Progenitor cell of endocrine pancreas (in vitro differentiated cells): Measurements from ENCODE around the gene CDH20. TPM values are rescaled to one million over a fixed set of nuclear protein-coding genes. Genes with fewer than 3 reads are reported as not detected.

Source experiments
- DNase-seq: peaks from one replicate; pipeline ENCODE4 v3.0.0; 2021; ENCODE audit warnings: low spot score; ENCODE audit not compliant: unreplicated experiment
- H3K27ac Mint-ChIP-seq: 2 replicates; pipeline ENCODE4 v1.8.0; 2021; ENCODE audit warnings: mild to moderate bottlenecking, moderate library complexity, mixed read lengths
- H3K27me3 Mint-ChIP-seq: 2 replicates; pipeline ENCODE4 v1.8.0; 2021; ENCODE audit warnings: mixed read lengths
- H3K36me3 Mint-ChIP-seq: 2 replicates; pipeline ENCODE4 v1.8.0; 2022; ENCODE audit warnings: mixed read lengths; ENCODE audit not compliant: insufficient read depth
- H3K4me1 Mint-ChIP-seq: 2 replicates; pipeline ENCODE4 v1.8.0; 2021; ENCODE audit warnings: low read depth, mixed read lengths
- H3K4me3 Mint-ChIP-seq: 2 replicates; pipeline ENCODE4 v1.8.0; 2021; ENCODE audit warnings: low read depth, mild to moderate bottlenecking, moderate library complexity, mixed read lengths
- H3K9me3 Mint-ChIP-seq: 2 replicates; pipeline ENCODE4 v1.8.0; 2021; ENCODE audit warnings: low read depth, mixed read lengths
- total RNA-seq: library from RNA; stranded (reverse); gene quantifications from 2 replicates; pipeline ENCODE4 v1.2.1, GENCODE V29; 2021
- TF ChIP-seq, protein P1 (sequence below): fragments of 200-600 bp; sonication (generic); IDR thresholded peaks from one replicate; pipeline ENCODE4 v1.5.0; 2021; ENCODE audit warnings: antibody characterized with exemption, mild to moderate bottlenecking; ENCODE audit not compliant: unreplicated experiment

The CDH20 gene
- total RNA-seq, 1 donor from 2014 or later, result 0.65 TPM

DNA sequence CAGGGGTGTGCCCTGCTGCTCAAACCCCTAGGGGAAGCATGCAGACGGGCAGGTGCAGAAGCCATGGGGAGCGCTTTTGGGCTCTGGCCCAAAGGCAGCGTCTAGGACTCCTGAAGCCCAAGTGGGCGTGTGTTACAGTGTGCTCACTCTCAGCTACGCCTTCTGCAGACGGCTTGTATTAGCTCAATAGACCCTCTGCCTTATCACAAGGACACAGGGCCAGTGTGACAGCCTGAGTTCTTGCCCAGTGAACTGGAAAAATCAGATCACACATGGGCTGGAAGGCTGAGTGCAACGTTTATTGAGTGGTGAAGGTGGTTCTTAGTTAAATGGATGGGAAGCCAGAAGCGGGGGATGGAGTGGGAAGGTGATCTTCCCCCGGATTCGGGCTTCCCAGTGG, 210.9 kb downstream of the CDH20 start:
- Mint-ChIP-seq H3K27me3 (peaks cover 7% of the 10 kb centered on the region), H3K9me3 (no peaks in the 10 kb centered on the region), H3K36me3 (no peaks in the 10 kb centered on the region), H3K4me1 (peaks cover 2% of the 10 kb centered on the region), H3K4me3 (no peak overlapping the region), H3K27ac (no peak overlapping the region)
- no peak for DNase-seq
- TF ChIP-seq, protein P1, sequence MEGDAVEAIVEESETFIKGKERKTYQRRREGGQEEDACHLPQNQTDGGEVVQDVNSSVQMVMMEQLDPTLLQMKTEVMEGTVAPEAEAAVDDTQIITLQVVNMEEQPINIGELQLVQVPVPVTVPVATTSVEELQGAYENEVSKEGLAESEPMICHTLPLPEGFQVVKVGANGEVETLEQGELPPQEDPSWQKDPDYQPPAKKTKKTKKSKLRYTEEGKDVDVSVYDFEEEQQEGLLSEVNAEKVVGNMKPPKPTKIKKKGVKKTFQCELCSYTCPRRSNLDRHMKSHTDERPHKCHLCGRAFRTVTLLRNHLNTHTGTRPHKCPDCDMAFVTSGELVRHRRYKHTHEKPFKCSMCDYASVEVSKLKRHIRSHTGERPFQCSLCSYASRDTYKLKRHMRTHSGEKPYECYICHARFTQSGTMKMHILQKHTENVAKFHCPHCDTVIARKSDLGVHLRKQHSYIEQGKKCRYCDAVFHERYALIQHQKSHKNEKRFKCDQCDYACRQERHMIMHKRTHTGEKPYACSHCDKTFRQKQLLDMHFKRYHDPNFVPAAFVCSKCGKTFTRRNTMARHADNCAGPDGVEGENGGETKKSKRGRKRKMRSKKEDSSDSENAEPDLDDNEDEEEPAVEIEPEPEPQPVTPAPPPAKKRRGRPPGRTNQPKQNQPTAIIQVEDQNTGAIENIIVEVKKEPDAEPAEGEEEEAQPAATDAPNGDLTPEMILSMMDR, result no peak

DNA sequence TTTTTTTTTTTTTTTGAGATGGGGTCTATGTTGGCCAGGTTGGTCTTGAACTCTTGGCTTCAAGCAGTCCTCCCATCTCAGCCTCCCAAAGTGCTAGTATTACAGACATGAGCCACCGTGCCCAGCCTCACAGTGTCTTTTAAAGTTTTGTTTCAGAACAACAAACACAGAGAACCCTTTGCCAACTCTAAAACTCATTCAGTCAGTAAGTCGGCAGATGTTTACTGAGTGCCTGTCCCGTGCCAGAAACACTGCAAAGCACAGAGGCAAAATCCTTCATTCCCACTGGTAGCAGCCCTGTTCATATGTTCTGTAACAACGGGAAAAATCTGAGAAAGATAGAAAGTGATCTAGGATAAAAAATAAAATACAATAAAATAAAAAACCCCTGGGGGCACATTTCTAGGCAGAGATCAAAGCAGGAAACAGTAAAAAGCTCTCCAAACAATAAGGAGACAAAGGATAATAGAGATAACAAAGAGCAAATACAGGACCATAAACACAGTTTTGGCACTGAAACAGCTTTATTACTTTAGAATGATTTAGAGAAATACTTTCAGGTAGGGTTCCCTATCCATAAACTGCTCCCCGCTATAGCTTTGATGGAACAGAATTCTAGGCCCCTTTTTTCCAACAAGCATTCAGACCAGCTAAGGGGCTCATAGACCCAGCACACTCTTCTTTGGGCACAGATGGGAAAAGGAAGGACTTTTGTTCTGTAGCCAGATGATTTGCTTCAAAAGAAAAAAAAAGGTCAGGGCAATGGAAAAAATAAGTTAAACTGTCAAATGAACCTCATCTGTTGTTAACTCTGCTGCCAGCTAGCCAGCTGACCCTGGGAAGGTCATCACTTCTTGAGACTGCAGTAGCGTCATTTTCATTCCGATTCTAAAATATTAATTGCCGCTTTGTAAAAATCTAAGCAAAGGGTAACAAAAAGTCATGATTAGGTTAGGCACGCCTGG, 212.3 kb downstream of the CDH20 start:
- no peaks in the 10 kb centered on the region for H3K9me3 Mint-ChIP-seq
- TF ChIP-seq, protein P1, result no peak
- no peak overlapping the region for H3K4me3 Mint-ChIP-seq
- H3K36me3 Mint-ChIP-seq, result no peaks in the 10 kb centered on the region
- peaks cover 6% of the 10 kb centered on the region for H3K4me1 Mint-ChIP-seq
- H3K27ac Mint-ChIP-seq, result no peak overlapping the region
- DNase-seq, result no peak
- H3K27me3 Mint-ChIP-seq, result peaks cover 14% of the 10 kb centered on the region

DNA sequence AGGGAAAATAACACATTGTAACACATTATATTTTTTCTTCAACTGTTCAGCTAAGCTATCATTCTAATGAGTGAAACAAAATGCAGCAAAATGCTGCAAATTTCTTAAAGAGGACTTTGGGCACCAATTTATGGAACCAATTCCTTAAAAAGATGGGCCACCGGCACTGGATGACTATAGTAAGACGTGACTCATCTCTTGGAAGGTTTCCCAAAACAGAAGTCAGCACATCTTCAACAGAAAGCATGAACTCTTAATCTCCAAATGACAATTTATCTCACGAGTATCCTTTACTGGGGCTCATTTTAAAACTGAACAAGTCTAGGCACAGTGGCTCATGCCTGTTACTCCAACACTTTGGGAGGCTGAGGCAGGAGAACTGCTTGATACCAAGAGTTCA, 213.4 kb downstream of the CDH20 start:
- Mint-ChIP-seq H3K4me1 (peaks cover 6% of the 10 kb centered on the region), H3K27me3 (peaks cover 18% of the 10 kb centered on the region), H3K27ac (no peak overlapping the region), H3K4me3 (no peak overlapping the region), H3K36me3 (no peaks in the 10 kb centered on the region), H3K9me3 (no peaks in the 10 kb centered on the region)
- TF ChIP-seq, protein P1, result no peak
- no peak for DNase-seq

DNA sequence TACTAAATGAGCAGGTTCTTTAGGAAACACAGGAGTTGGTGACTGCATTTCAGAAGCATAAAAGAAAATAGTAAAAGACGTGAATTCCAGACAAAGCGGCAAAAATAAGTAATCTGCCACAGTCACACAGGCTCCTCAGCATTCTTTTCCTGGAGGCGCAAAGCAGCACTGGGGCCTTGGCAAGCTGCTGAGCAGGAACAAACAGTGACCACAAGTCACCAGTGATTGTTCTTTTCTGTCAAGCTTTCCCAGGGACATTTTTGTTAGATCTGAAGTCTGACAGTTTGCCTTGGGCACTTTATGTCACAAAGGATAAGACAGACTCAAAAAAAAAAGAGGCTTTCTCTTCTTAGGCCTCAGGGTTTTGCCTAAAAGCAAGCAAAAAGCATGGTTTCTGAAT, 216.2 kb downstream of the CDH20 start:
- Mint-ChIP-seq H3K36me3 (no peaks in the 10 kb centered on the region), H3K4me3 (no peak overlapping the region), H3K4me1 (peaks cover 17% of the 10 kb centered on the region), H3K9me3 (no peaks in the 10 kb centered on the region), H3K27ac (peak overlapping the region; percentile 7), H3K27me3 (peaks cover 12% of the 10 kb centered on the region)
- TF ChIP-seq, protein P1, result no peak
- no peak for DNase-seq

DNA sequence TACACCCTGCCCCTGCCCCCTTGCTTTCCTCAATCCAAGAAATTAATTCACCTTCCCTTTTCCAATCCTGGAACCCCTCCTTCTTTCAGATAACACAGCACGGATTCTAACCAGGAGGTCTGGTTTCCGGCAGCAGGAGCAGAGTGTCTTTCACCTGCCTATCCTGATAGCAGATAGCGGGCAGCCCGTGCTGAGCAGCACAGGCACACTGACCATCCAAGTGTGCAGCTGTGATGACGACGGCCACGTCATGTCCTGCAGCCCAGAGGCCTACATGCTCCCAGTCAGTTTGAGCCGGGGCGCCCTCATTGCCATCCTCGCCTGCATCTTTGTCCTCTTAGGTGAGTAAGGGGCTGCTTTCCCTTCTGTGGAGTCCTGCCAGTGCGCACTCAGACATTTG, 216.7 kb downstream of the CDH20 start:
- Mint-ChIP-seq H3K9me3 (no peaks in the 10 kb centered on the region), H3K27ac (no peak overlapping the region), H3K27me3 (peaks cover 12% of the 10 kb centered on the region), H3K4me1 (peaks cover 17% of the 10 kb centered on the region), H3K4me3 (no peak overlapping the region), H3K36me3 (no peaks in the 10 kb centered on the region)
- DNase-seq, result no peak
- TF ChIP-seq, protein P1, result no peak
